Activated CD4-positive, alpha-beta memory T cell treated with anti-CD3 and anti-CD28 coated beads for 36 hours (primary cell): ENCODE results near the gene PLEKHG4B. TPM values are rescaled to one million over a fixed set of nuclear protein-coding genes. Genes with fewer than 3 reads are reported as not detected.

Experiments used
- CTCF ChIA-PET: fragments of 350-600 bp; sonication (Branson Sonifier 250); formaldehyde crosslinking; loops from one replicate; lab custom pipeline; 2021; ENCODE audit warnings: antibody characterized with exemption, inconsistent platforms; lab: Charles Lee
- POLR2A ChIA-PET: fragments of 350-600 bp; sonication (Branson Sonifier 250); formaldehyde crosslinking; loops from one replicate; lab custom pipeline; 2021; ENCODE audit warnings: antibody characterized with exemption; lab: Charles Lee
- DNase-seq: peaks from one replicate; pipeline ENCODE4 v3.0.0-alpha.2; 2020
- H3K27ac Mint-ChIP-seq: one replicate; pipeline ENCODE4 v1.8.0; 2021; ENCODE audit warnings: mixed read lengths
- H3K27me3 Mint-ChIP-seq: one replicate; pipeline ENCODE4 v1.8.0; 2021; ENCODE audit warnings: mixed read lengths
- H3K36me3 Mint-ChIP-seq: one replicate; pipeline ENCODE4 v1.8.0; 2021; ENCODE audit warnings: mixed read lengths
- H3K4me1 Mint-ChIP-seq: one replicate; pipeline ENCODE4 v1.8.0; 2021; ENCODE audit warnings: low read depth, mixed read lengths
- H3K4me3 Mint-ChIP-seq: one replicate; pipeline ENCODE4 v1.8.0; 2021; ENCODE audit warnings: mild to moderate bottlenecking, mixed read lengths
- H3K9me3 Mint-ChIP-seq: one replicate; pipeline ENCODE4 v1.8.0; 2021; ENCODE audit warnings: mixed read lengths
- intact Hi-C: fragments of 100-400 bp; cut with micrococcal nuclease; formaldehyde crosslinking; loops from one replicate; pipeline ENCODE4 v1.15.1; 2023
- total RNA-seq, 2 experiments: library from RNA; stranded (reverse); gene quantifications; one replicate each; pipeline ENCODE4 v1.2.3, GENCODE V29; 2021

PLEKHG4B gene
- total RNA-seq, 2 experiments from 2014 or later: not detected

- Mint-ChIP-seq H3K36me3 (no peaks in the 10 kb centered on the region), H3K4me3 (no peak overlapping the region), H3K4me1 (no peaks in the 10 kb centered on the region), H3K9me3 (no peaks in the 10 kb centered on the region), H3K27ac (no peak overlapping the region), H3K27me3 (peaks cover 6% of the 10 kb centered on the region)
- ChIA-PET POLR2A (no interaction called here), CTCF (no interaction called here)
- no peak for DNase-seq
- intact Hi-C loops: no loop called here
Observed at GRCh38 chr5:176296-176823, 84.4 kb downstream of the PLEKHG4B start.

- Mint-ChIP-seq H3K4me3 (no peak overlapping the region), H3K36me3 (no peaks in the 10 kb centered on the region), H3K9me3 (no peaks in the 10 kb centered on the region), H3K27me3 (peaks cover 2% of the 10 kb centered on the region), H3K27ac (no peak overlapping the region), H3K4me1 (no peaks in the 10 kb centered on the region)
- ChIA-PET CTCF (no interaction called here), POLR2A (no interaction called here)
- no peak for DNase-seq
- intact Hi-C loops: no loop called here
Observed at GRCh38 chr5:178110-178509, 86.1 kb downstream of the PLEKHG4B start.

GRCh38 chr5:179401-179800 is 87.4 kb downstream of the PLEKHG4B start:
- no peaks in the 10 kb centered on the region for H3K9me3 Mint-ChIP-seq
- ChIA-PET CTCF (interaction anchor here (1.0 kb wide), 1 partner anchor 9 kb away, joined by 6 read pairs; no protein-coding TSS in a partner anchor), POLR2A (no interaction called here)
- intact Hi-C loops: no loop called here
- H3K36me3 Mint-ChIP-seq: no peaks in the 10 kb centered on the region
- H3K4me1 Mint-ChIP-seq: no peaks in the 10 kb centered on the region
- no peak overlapping the region for H3K27ac Mint-ChIP-seq
- no peak overlapping the region for H3K4me3 Mint-ChIP-seq
- peaks cover 2% of the 10 kb centered on the region for H3K27me3 Mint-ChIP-seq
- DNase-seq: no peak

GRCh38 chr5:180286-180918 is 88.4 kb downstream of the PLEKHG4B start:
- intact Hi-C loops: no loop called here
- Mint-ChIP-seq H3K9me3 (no peaks in the 10 kb centered on the region), H3K4me3 (no peak overlapping the region), H3K36me3 (no peaks in the 10 kb centered on the region), H3K27me3 (peaks cover 2% of the 10 kb centered on the region), H3K27ac (no peak overlapping the region), H3K4me1 (no peaks in the 10 kb centered on the region)
- CTCF ChIA-PET: interaction anchor here (0.9 kb wide), 1 partner anchor 8 kb away, joined by 3 read pairs; no protein-coding TSS in a partner anchor
- POLR2A ChIA-PET: no interaction called here
- DNase-seq: no peak

- ChIA-PET CTCF (interaction anchor here (0.9 kb wide), 1 partner anchor 7 kb away, joined by 3 read pairs; no protein-coding TSS in a partner anchor), POLR2A (no interaction called here)
- Mint-ChIP-seq H3K9me3 (no peaks in the 10 kb centered on the region), H3K4me3 (no peak overlapping the region), H3K27me3 (peaks cover 2% of the 10 kb centered on the region), H3K4me1 (no peaks in the 10 kb centered on the region), H3K27ac (no peak overlapping the region), H3K36me3 (no peaks in the 10 kb centered on the region)
- DNase-seq: no peak
- intact Hi-C loops: no loop called here
Observed at GRCh38 chr5:181160-181559, 89.2 kb downstream of the PLEKHG4B start.

- Mint-ChIP-seq H3K9me3 (no peaks in the 10 kb centered on the region), H3K27ac (no peak overlapping the region), H3K4me1 (no peaks in the 10 kb centered on the region), H3K36me3 (no peaks in the 10 kb centered on the region), H3K4me3 (no peak overlapping the region), H3K27me3 (peaks cover 2% of the 10 kb centered on the region)
- ChIA-PET CTCF (no interaction called here), POLR2A (no interaction called here)
- DNase-seq: no peak
- intact Hi-C loops: no loop called here
Observed at GRCh38 chr5:181566-181965, 89.6 kb downstream of the PLEKHG4B start.

- DNase-seq: no peak
- intact Hi-C loops: no loop called here
- H3K9me3 Mint-ChIP-seq: no peaks in the 10 kb centered on the region
- CTCF ChIA-PET: no interaction called here
- H3K27ac Mint-ChIP-seq: no peak overlapping the region
- POLR2A ChIA-PET: no interaction called here
- no peaks in the 10 kb centered on the region for H3K4me1 Mint-ChIP-seq
- H3K36me3 Mint-ChIP-seq: no peaks in the 10 kb centered on the region
- peaks cover 2% of the 10 kb centered on the region for H3K27me3 Mint-ChIP-seq
- H3K4me3 Mint-ChIP-seq: no peak overlapping the region
Observed at GRCh38 chr5:182126-182525, 90.2 kb downstream of the PLEKHG4B start.

- Mint-ChIP-seq H3K9me3 (no peaks in the 10 kb centered on the region), H3K36me3 (no peaks in the 10 kb centered on the region), H3K4me3 (no peak overlapping the region), H3K4me1 (peaks cover 6% of the 10 kb centered on the region), H3K27me3 (peaks cover 6% of the 10 kb centered on the region), H3K27ac (no peak overlapping the region)
- POLR2A ChIA-PET: no interaction called here
- intact Hi-C loops: no loop called here
- no peak for DNase-seq
- CTCF ChIA-PET: no interaction called here
Observed at GRCh38 chr5:184471-184870, 92.5 kb downstream of the PLEKHG4B start.

GRCh38 chr5:185095-186070 is 93.4 kb downstream of the PLEKHG4B start:
- Mint-ChIP-seq H3K27me3 (peaks cover 6% of the 10 kb centered on the region), H3K4me3 (no peak overlapping the region), H3K4me1 (peaks cover 6% of the 10 kb centered on the region), H3K9me3 (no peaks in the 10 kb centered on the region), H3K27ac (no peak overlapping the region), H3K36me3 (no peaks in the 10 kb centered on the region)
- ChIA-PET CTCF (no interaction called here), POLR2A (no interaction called here)
- no peak for DNase-seq
- intact Hi-C loops: loop anchor here (5.0 kb wide), 1 partner anchor 242 kb away; no protein-coding TSS in a partner anchor

GRCh38 chr5:186091-187041 is 94.4 kb downstream of the PLEKHG4B start:
- POLR2A ChIA-PET: no interaction called here
- CTCF ChIA-PET: interaction anchor here (1.1 kb wide), 1 partner anchor 244 kb away, joined by 3 read pairs; no protein-coding TSS in a partner anchor
- Mint-ChIP-seq H3K9me3 (no peaks in the 10 kb centered on the region), H3K36me3 (no peaks in the 10 kb centered on the region), H3K27ac (no peak overlapping the region), H3K27me3 (peaks cover 3% of the 10 kb centered on the region), H3K4me1 (peaks cover 6% of the 10 kb centered on the region), H3K4me3 (no peak overlapping the region)
- no peak for DNase-seq
- intact Hi-C loops: loop anchor here (5.0 kb wide), 1 partner anchor 241 kb away; no protein-coding TSS in a partner anchor

GRCh38 chr5:187042-187431 is 95.1 kb downstream of the PLEKHG4B start:
- intact Hi-C loops: loop anchor here (5.0 kb wide), 1 partner anchor 240 kb away; no protein-coding TSS in a partner anchor

More at GRCh38 chr5:187042-187431, 95.1 kb downstream of the PLEKHG4B start:
- H3K9me3 Mint-ChIP-seq: no peaks in the 10 kb centered on the region
- H3K4me1 Mint-ChIP-seq: peaks cover 6% of the 10 kb centered on the region
- H3K27ac Mint-ChIP-seq: no peak overlapping the region
- H3K4me3 Mint-ChIP-seq: no peak overlapping the region
- DNase-seq: no peak
- no peaks in the 10 kb centered on the region for H3K36me3 Mint-ChIP-seq
- CTCF ChIA-PET: interaction anchor here (1.1 kb wide), 1 partner anchor 244 kb away, joined by 3 read pairs; no protein-coding TSS in a partner anchor
- peaks cover 3% of the 10 kb centered on the region for H3K27me3 Mint-ChIP-seq
- POLR2A ChIA-PET: no interaction called here
